Fibroblast of skin of scalp (primary cell): Measurements from ENCODE around the gene TRAPPC2L. TPM values are rescaled to one million over a fixed set of nuclear protein-coding genes. Genes with fewer than 3 reads are reported as not detected.

Source experiments
- DNase-seq: peaks from one replicate; pipeline ENCODE4 v3.0.0-alpha.2; 2013
- polyA plus RNA-seq, 2 experiments: library from polyadenylated mRNA; unstranded; fragments of 120-200 nt; gene quantifications; one replicate each; pipeline ENCODE4 v1.2.1, GENCODE V29; 2013; ENCODE audit not compliant: insufficient read length in 2 of 2

The TRAPPC2L gene, protein sequence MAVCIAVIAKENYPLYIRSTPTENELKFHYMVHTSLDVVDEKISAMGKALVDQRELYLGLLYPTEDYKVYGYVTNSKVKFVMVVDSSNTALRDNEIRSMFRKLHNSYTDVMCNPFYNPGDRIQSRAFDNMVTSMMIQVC
- polyA plus RNA-seq (2013, experiment 1 of 2; ENCODE audit: insufficient read length) = 58.6 TPM
- polyA plus RNA-seq (2013, experiment 2 of 2; ENCODE audit: insufficient read length) = 56.1 TPM

DNA sequence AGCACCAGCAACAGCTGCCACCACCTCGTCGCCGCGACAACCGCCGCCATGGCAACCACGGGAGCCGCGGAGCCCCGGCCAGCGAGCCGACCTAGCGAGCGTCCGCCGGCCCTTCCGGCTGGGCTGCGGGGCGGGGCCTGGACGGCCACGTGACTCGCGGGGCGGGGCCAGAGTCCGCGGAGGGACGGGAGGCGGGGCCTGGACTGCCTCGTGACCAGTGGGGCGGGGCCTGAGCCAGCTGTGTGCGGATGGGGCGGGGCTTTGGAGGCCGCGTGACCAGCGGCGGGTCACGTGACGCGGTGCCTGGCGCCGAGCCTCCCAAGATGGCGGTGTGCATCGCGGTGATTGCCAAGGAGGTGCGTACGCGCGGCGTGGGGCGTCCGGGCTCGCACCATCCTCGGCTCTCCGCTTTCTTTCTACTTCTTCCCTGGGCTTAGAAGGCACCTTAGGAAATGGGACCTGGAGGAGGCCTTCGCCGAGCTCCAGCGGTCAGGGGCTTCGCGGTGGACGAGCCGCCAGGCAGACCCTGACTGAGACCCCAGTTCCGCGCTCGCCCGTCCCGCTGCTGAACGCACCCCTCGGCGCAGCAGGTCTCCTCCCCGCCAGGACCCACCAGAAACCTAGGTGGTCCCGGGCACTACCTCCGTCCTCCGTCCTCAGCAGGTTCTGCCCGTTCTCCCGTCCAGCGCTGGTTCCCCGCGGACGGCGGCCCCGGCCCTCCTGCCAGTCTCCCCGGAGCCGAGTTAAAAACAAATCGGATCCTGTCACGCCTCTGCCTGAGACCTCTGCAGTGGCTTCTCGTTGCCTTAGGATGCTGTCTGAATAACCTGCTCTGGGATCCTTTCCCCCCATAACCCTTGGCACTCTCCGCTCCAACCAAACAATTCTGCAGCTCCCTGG, at the start of gene TRAPPC2L, which contains the start of gene GALNS:
TRAPPC2L (plus strand) TSS at position 300 of the 900 bp plus-strand sequence; CDS start at position 324, 24 bp downstream.
GALNS (minus strand) TSS at position 120 of the 900 bp plus-strand sequence; CDS start at position 50, 70 bp downstream.
- DNase-seq = peak; percentile 95

DNA sequence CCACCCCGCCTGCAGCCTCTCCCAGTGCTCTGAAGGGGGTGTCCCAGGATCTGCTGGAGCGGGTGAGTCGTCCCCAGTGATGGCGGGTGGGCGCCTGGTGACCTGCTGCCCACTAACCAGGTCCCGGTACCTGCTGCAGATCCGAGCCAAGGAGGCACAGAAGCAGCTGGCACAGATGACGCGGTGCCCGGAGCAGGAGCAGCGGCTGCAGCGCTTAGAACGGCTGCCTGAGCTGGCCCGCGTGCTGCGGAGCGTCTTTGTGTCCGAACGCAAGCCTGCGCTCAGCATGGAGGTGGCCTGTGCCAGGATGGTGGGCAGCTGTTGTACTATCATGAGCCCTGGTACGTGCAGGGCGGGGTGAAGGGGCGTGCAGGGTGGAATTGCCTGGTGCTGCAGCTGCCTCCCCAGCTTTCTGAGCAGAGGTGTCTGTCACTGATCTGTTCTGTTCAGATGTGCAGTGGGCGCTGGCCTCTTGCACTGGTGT, 49.7 kb upstream of the TRAPPC2L start:
- DNase-seq = no peak

DNA sequence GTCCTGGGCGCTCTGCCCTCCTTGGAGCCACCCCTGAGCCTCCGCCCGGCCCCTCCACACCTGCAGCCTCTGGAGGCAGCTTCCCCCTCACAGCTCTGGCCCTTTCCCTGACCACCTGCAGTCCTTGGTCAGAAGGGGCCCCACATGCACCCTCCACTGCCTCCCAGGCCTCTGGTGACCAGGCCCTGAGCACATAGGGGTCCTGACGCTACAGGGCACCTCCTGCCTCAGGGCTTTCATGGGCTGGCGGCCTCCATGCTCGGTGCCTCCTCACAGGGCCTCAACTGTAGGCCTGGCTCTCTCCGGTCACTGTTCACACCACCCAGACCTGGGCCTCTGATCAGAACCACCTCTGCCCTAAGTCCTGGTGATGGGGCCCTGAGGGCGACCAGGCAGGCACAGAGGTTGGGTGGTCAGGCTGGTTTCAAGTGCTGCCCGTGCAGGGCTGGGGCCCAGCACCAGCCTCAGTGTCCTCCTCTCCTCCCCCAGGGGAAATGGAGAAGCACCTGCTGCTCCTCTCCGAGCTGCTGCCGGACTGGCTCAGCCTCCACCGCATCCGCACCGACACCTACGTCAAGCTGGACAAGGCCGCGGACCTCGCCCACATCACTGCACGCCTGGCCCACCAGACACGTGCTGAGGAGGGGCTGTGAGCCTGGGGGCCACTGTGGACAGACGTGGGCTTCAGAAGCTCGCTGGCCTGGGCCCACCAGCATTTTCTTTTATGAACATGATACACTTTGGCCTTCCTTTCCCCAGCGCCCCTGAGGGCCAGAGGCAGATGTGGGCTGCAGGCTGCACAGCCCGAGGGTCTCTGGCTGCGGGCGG, 49.1 kb upstream of the TRAPPC2L start:
- DNase-seq = no peak

DNA sequence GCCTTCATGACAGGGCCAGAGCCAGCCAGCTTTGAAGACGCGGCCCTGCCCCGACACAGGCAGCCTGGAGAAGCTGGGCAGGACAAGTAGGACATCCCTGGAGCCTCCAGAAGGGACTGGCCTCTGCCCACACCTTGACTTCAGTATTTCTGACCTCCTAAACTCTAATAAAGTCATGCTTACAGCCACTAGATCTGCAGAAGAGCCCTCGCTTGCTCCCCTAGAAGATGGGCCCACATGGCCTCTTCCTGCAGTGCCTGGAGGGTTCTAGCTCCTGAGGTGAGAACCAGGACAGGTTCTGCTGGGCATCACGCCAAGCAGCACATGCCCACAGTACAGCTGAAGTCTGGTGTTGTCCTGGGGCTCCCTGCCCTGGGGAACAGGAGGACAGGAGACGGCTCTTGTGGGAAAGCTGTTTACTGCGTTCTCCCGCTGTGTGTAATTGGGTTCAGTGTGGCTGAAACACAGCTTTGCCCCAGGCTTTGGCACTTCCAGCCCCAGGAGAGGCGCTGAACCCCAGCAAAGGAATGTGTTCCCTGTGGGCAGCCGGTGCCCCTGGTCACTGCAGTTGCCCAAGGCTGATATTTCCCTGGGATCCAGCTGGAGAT, 47.8 kb upstream of the TRAPPC2L start:
- no peak for DNase-seq

DNA sequence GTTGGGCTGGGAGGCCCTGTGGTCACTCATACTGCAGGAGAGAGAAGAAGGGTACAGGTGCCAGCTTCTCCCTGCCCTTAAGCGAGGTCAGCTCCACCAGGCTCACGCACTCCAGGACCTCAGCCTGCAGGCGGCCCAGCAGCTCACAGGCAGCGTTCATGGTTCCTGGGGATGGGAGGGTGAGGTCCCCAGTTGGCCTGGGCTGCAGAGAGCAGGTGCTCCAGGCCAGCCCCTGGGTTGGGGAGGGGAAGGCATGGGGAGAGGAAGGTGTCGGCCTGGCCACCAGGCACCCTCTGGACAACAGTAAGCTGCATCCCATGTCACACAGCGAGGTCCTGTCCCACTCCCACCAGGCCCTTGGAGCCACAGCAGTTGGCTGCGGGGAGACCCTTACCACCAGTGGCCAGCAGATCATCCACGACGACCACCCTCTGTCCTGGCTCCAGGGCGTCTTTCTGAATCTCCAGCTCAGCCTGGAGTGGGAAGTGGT, 47.2 kb upstream of the TRAPPC2L start:
- DNase-seq = no peak

DNA sequence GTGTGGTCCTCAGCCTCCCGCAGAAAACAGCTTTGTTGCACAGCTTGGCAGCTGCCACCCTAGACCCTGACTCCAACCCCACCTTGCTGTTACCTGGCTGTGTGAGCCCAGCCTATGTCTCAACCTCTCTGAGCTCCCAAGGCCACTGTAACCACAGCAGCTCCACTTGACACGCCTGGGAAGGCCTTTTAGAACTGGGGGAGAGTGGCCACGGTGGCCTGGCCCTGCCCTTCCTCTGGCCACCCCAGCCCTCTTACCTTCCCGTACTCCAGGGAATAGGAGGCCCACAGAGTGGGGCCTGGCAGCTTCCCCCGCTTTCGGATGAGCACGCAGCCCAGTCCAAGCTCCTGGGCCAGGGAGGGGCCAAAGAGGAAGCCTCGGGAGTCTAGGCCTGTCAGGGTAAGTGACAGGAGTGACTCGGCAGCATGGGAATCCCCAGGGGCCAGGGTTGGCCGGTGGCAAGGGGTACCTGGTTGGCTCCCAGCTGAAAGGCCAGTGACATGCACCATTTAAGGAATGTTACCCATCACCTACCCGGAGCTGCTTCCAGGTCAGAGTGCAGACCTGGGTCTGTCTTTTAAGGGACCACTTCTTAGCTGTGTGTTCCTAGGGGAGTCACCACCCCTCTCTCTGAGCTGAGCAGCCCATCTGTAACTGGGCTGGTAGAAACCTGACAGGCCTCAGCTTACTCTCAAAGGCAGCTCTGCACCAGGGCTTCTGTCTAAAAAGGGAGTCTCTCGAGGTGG, 46.6 kb upstream of the TRAPPC2L start:
- DNase-seq = no peak

DNA sequence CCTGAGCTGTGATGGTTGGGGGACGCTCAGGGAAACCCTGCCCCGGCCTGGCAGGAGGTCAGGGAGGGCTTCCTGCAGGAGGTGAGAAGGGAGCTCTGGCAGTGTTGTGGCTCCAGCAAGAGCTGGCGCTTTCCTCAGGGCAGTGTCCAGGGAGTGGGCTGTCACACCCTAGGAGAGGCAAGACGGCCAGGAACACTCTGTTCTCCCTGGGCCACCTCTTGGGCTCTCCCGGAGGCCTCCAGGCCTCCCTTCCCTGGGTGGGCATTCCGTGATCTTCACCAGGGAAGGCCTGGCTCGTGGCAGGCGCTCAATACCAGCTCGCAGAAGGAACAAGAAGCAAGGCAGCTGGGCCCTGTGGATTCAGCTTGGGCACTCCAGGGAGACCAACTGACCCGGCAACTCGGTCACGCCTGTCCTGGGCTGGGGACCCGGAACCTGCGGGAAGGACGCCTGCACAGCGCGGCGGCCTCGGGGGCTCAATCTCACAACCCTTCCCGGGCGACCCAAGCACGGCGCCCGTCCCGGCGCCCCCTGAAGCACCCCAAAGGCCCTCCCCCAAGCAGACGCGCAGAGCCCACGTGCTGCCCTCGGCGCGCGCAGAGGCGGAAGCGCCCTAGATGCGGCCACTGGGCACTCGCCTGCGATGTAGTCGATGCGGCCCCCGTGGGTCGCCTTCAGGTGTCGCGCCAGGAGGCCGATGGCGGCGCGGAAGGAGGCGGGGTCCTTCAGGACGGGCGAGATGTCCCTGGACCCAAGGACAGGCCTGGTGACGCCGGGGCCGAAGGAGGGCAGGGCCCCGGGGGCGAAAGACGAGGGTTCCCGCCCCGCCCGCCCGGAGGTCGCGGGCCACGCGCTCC, 45.8 kb upstream of the TRAPPC2L start:
- DNase-seq = peak; percentile 85

DNA sequence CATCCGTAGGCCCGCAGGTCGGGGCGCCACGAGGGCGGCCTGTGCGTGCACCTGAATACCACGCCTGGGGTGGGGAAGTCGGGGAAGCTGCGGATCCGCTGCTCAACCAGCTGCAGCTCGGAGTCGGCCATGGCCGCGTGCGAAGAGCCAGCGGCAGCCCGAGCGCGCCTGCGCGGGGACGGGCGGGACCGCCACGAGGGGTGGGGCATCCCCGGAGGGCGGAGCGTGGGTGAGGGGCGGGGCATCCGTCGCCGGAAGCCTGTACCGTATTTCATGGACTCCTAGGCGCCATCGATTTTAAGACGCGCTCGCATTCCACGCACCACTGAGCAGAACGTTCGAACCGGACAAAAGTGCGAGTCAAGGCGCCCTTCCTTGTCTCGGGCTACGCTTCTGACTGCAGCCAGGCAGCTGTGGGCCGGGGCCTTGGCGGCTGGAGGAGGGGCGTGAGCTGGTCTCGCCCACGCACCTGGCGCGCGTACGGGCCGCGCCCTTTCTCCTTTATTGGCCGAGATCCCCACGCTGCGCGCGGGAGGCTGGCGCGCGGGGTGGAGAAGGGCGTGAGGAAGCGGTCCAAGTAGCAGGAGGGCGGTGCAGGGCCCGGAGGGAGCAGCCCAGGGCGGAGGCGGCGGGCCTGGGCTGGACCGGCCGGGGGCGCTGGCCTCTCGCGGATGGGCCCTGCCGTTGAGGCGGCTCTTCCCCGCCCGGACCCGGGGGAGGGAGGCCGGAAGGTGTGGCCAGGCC, 45.0 kb upstream of the TRAPPC2L start, which contains the start of gene APRT:
APRT (minus strand) TSS at position 160 of the 744 bp plus-strand sequence; CDS start at position 131, 29 bp downstream.
- DNase-seq = peak; percentile 93

DNA sequence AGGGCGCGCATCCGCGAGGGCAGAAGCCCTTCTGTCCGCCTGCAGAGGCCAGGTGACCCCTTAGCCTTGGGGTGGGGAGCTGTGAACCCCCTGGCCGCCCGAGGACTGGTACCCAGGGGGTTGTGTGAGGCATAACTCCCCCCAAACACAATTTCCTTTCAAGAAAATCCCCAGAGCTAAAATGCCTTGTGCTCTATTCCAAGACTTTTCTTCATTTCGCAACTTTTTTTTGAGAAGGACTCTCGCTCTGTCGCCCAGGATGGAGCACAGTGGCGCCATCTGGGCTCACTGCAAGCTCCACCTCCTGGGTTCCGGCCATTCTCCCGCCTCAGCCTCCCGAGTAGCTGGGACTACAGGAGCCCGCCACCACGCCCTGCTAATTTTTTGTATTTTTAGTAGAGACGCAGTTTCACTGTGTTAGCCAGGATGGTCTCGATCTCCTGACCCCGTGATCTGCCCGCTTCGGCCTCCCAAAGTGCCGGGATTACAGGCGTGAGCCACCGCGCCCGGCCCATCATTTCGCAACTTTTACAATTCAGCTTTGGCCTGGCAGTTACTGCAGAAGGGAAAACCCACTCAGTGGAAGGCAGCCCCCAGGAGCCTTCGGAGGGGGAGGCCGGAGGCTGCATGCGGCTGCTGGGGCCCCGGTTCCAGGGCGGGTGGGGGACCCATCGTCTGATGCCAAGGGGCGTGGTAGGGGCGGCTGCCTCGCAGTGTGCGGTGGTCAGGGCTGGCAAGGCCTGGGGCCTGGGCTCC, 44.2 kb upstream of the TRAPPC2L start:
- peak; percentile 51 for DNase-seq

DNA sequence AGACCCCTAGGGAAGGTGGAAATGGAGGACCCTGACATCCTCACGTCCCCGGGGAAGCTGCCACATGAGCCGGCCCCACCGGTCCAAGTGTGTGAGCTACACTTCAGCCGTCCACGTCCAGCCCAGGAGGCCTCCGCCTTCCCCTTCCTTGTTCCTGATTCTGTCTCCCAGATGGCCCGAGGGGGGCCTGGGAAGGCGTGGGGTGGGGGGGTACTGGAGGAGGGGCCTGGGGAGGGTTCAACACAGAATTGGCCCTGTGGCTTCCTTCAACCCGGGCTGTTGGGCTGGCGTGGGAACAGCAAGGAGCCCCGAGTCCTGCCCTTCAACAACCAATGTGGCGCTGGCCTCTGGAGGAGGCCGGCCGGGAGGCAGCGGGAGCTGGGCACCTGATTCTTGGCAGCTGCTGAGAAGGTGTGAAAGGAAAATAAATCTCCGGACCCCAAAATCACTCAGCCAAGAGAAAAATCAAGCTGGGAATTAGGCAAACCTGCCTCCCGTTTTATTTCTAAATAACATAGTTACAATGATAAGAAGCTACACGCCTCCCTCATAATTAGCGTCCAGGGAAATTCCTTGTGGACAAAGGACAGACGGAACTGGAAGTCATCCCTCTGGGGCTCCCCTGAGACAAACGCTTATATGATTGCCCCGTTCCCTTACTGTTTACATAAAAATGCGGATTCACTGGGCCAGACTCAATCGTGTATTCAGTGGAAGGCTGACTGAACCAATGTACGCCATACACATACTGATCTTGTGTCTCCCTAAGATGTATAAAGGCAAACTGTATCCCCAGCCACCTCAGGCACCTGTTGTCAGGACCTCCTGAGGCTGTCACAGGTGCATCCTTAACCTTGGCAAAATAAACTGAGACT, 43.4 kb upstream of the TRAPPC2L start:
- DNase-seq = no peak

DNA sequence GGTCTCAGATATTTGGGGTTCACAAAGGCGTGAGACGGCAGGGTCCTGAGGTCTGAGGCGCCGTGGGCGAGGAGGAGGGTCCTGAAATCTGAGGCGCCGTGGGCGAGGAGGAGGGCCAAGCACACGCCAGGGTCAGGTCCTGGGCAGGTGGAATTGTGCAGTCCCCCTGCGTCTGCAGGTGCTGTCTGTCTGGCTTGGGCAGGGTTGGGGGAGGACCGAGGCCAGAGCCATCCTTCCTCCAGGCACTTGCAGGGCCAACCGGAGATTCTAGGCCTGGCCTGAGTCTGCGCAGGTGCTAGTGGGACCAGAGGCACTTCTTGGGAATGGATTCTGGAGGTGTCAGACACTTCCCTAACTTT, 42.8 kb upstream of the TRAPPC2L start:
- no peak for DNase-seq

DNA sequence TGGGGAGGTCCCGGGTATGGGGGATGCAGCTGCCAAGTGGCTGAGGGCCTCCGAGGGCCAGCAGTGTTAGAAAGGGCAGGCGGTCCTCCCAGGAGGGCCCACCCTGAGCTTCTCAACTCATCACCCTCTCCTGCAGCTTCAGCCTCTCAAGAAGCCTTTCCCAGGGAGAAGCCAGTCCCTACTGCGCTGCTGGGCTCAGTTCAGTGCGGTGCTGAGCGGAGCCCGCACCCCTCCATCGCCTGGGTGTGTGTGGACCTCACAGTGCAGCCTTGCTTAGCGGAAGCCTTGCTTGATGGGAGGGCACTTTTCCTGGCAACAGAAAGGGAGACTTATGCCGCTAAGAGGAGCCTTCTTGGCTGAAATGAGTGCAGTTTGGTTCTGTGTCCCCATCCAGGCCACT, 41.7 kb upstream of the TRAPPC2L start:
- no peak for DNase-seq

DNA sequence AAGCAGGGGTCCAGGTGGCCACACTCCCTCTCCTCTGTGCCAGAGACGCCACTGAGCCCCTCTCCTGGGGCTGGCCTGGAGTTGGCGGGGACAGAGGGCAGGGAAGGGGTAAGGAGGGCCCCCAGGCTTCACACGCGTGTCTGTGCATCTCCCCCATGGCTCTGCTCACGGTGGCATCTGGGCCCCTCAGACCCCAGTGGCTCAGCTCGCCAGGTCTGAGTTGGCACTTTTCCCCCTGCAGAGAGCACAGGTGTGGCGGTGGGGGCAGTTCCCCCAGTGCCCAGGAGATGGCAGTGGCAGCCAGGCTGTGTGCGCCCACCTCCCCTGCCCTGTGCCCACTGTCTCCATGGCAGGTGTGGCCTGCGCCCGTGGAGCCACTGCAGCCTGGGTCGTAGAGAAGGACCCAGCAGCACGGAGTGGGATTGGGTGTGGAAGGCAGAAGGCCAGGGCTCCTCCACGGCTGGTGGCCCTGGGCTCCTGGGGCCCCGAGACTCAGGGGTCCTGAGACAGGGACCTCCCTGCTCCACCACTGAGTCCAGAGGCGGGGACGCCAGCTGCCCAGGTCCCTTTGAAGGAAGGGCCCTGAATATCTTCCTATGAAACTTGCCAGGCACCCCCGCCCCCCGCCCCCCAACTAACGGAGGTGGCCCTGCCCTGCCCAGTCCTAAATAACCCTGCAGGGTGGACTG, 40.9 kb upstream of the TRAPPC2L start:
- peak; percentile 20 for DNase-seq

DNA sequence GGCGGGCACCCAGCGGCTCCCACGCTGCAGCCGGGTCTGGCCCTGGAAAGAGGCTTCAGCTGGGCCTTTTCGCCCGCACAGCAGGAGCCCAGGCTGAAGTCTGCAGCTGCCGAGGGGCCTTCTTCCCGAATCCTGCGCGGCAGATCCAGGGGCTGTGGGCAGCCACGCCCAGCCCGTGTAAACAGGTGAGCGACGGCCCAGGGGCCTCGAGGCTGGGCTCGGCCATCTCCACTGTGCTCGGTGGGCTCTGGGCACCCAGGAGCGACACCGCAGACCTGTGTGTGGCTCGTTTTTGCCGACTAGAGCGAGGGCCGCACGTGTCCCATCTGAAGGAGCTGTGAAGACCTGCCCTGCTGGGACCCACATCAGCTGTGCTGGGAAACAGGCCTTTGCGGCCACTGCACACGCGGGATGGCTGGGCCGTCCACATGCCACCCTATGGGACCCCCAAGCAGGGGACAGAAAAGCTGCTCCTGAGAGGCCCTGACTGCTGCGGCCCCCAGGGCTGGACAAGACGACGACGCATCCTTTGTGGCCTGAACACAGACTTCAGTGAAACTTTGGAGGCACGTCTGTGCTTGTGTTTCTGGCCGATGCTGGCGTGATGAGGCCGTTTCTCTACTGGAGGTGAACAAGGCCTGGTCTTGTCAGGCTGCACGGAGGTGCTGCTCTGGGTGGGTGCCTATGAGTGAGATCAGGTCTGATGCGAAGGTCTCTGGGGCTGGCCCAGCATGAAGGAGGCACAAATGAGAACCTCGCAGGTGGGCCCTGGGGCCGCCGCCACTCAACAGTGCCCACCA, 40.0 kb upstream of the TRAPPC2L start:
- DNase-seq = no peak

DNA sequence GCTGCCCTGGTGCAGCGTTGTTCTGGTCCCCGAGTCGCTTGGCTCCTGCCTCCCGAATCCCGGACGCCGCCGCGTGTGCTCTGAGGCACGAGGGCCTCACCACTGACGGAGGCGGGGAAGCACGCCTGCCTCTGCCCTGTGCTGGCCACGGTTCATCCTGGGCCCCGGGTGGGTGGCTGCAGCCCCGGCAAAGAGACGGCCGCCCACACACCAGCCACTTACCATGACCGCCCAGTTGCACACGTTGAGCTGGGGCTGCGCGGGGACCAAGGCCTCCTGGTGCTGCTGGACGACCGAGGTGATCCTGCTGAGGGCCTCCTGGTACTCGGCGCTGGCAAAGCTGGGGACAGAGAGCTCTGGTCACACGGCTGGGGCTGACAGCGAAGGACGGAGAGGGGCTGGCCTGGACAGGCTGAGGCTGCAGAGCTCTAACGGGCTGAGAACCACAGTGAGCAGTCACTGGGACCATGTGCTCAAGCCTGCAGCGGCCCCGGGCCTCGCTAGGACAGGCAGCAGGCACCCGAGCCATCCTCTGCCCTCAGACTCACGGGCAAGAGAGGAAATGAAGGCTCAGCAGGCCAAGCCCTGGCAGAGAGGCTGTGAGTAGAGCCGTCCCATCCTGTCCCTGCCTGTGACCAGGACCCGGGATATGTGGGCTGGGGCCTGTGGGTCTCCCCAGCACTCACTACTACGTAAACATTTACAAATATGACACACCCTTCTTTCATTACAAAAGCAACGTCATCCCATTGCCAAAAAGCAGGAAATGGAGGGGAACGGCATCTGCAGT, 38.9 kb upstream of the TRAPPC2L start:
- DNase-seq = no peak

DNA sequence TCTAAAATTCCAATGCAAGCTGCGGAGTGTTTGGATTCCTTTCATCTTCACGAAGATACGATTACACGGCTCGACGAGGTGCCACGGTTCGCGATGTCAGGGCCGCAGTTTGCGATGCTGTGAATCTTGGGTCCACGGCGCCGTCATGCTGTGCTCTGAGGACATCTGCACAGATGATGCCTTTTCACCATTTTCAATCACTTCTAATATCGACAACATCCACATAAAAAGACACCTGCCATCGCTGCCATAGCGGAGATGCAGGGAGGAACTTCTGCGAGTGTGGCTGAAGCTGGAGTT, 38.4 kb upstream of the TRAPPC2L start:
- no peak for DNase-seq
